ENCODE data around the gene FASTK.

DNA sequence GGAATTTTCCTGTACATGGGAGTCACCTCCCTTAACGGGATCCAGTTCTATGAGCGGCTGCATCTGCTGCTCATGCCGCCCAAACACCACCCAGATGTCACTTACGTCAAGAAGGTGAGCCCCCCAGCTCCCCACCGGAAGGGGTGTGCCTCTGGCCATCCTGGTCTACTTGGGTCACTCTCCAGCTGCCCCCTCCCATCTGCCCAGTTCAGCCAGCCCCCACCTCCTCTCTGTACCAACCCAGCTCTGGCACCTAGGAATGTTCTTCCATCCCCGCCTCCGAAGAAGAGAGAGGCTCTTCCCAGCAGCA is 5.0 kb downstream of the FASTK start:
- TF ChIP-seq, protein P1, sequence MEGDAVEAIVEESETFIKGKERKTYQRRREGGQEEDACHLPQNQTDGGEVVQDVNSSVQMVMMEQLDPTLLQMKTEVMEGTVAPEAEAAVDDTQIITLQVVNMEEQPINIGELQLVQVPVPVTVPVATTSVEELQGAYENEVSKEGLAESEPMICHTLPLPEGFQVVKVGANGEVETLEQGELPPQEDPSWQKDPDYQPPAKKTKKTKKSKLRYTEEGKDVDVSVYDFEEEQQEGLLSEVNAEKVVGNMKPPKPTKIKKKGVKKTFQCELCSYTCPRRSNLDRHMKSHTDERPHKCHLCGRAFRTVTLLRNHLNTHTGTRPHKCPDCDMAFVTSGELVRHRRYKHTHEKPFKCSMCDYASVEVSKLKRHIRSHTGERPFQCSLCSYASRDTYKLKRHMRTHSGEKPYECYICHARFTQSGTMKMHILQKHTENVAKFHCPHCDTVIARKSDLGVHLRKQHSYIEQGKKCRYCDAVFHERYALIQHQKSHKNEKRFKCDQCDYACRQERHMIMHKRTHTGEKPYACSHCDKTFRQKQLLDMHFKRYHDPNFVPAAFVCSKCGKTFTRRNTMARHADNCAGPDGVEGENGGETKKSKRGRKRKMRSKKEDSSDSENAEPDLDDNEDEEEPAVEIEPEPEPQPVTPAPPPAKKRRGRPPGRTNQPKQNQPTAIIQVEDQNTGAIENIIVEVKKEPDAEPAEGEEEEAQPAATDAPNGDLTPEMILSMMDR (conservative IDR thresholded peaks at IDR 0.05; ENCODE audit: low read length): no peak
- no peak for TF ChIP-seq EZH2phosphoT487 (IDR thresholded peaks at IDR 0.05; ENCODE audit: borderline replicate concordance)

Measured in Loucy (cell line).